ENCODE data around the gene HECTD4. TPM values are rescaled to one million over a fixed set of nuclear protein-coding genes. Genes with fewer than 3 reads are reported as not detected.

HECTD4 gene
- total and polyA plus RNA-seq, 10 donors: 5.4 to 70.8 (median 50.1) TPM

- Histone ChIP-seq H3K9me3 (no peaks in the 10 kb centered on the region), H3K36me3 (peaks cover 0 to 100% (median 83%) of the 10 kb centered on the region in 6 donors), H3K27me3 (replicated peaks in 1 of 7) (no peaks in the 10 kb centered on the region), H3K27ac (no peak overlapping the region), H3K4me3 (no peak overlapping the region), H3K4me1 (no peaks in the 10 kb centered on the region)
- TF ChIP-seq CTCF (IDR thresholded peaks at IDR 0.05 in 8 of 11, conservative IDR thresholded peaks at IDR 0.05 in 3 of 11) (no peak), POLR2A (IDR thresholded peaks at IDR 0.05) (no peak), POLR2AphosphoS5 (IDR thresholded peaks at IDR 0.05) (no peak)
- intact Hi-C loops (cut with DNase I; ENCODE audit: low total_unique reads): no loop called here
- no peak for DNase-seq
- WGBS, 5 donors: 93 to 98% (median 96%) methylated on average over 7 of the region's 7 CpGs
Measured at GRCh38 chr12:112208301-112208910, 173.8 kb downstream of the HECTD4 start.

- H3K36me3 ChIP-seq: peaks cover 0 to 100% (median 92%) of the 10 kb centered on the region in 6 donors
- no peaks in the 10 kb centered on the region for H3K4me1 ChIP-seq
- no peak for DNase-seq
- H3K4me3 ChIP-seq: no peak overlapping the region
- WGBS, 5 donors: 93 to 95% (median 94%) methylated on average over 4 of the region's 4 CpGs
- intact Hi-C loops (cut with DNase I; ENCODE audit: low total_unique reads): no loop called here
- no peaks in the 10 kb centered on the region for H3K27me3 ChIP-seq (replicated peaks in 1 of 7)
- H3K9me3 ChIP-seq: no peaks in the 10 kb centered on the region
- no peak for TF ChIP-seq CTCF (IDR thresholded peaks at IDR 0.05 in 8 of 11, conservative IDR thresholded peaks at IDR 0.05 in 3 of 11)
- TF ChIP-seq POLR2A (IDR thresholded peaks at IDR 0.05): no peak
- no peak for TF ChIP-seq POLR2AphosphoS5 (IDR thresholded peaks at IDR 0.05)
- no peak overlapping the region for H3K27ac ChIP-seq
Measured at GRCh38 chr12:112207397-112207924, 174.8 kb downstream of the HECTD4 start.

GRCh38 chr12:112206944-112207343 is 175.3 kb downstream of the HECTD4 start:
- DNase-seq: no peak
- Histone ChIP-seq H3K9me3 (no peaks in the 10 kb centered on the region), H3K36me3 (peaks cover 0 to 100% (median 89%) of the 10 kb centered on the region in 6 donors), H3K27me3 (replicated peaks in 1 of 7) (no peaks in the 10 kb centered on the region), H3K27ac (no peak overlapping the region), H3K4me3 (no peak overlapping the region), H3K4me1 (no peaks in the 10 kb centered on the region)
- TF ChIP-seq POLR2A (IDR thresholded peaks at IDR 0.05): no peak
- no peak for TF ChIP-seq POLR2AphosphoS5 (IDR thresholded peaks at IDR 0.05)
- TF ChIP-seq CTCF (IDR thresholded peaks at IDR 0.05 in 8 of 11, conservative IDR thresholded peaks at IDR 0.05 in 3 of 11): no peak
- intact Hi-C loops (cut with DNase I; ENCODE audit: low total_unique reads): no loop called here
- 90 to 97% (median 96%) methylated on average over 7 of the region's 7 CpGs for WGBS, 5 donors

GRCh38 chr12:112199136-112199535 is 183.1 kb downstream of the HECTD4 start:
- Histone ChIP-seq H3K9me3 (no peaks in the 10 kb centered on the region), H3K4me1 (no peaks in the 10 kb centered on the region), H3K27ac (no peak overlapping the region), H3K4me3 (no peak overlapping the region), H3K27me3 (replicated peaks in 1 of 7) (no peaks in the 10 kb centered on the region), H3K36me3 (peaks cover 0 to 100% (median 70%) of the 10 kb centered on the region in 6 donors)
- DNase-seq: no peak
- intact Hi-C loops (cut with DNase I; ENCODE audit: low total_unique reads): loop anchor here (5.0 kb wide), 1 partner anchor 188 kb away; no protein-coding TSS in a partner anchor
- no peak for TF ChIP-seq POLR2AphosphoS5 (IDR thresholded peaks at IDR 0.05)
- TF ChIP-seq POLR2A (IDR thresholded peaks at IDR 0.05): no peak
- TF ChIP-seq CTCF (IDR thresholded peaks at IDR 0.05 in 8 of 11, conservative IDR thresholded peaks at IDR 0.05 in 3 of 11): no peak
- WGBS, 5 donors: 61 to 74% (median 68%) methylated on average over 4 of the region's 4 CpGs
